Measurements from ENCODE around the gene CCL22.

DNA sequence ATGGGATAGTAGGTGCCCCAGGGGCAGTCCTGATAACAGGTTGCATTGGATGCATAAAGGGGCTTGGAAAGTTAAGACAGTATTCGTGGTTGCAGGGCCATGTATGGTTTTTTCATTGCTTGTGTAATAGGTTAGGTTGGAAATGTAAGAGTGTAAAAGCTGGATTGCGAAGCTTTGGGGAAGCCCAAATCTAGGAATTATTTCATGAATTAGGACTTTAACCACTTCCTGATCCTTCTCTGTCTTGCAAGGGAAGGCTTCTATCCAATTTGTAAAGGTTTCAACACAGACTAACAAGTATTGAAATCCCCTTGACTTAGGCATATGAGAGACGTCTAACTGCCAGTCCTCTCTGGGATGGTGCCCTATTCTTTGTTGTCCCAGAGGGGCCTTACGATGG is 38.2 kb downstream of the CCL22 start:
- TF ChIP-seq, protein P1, sequence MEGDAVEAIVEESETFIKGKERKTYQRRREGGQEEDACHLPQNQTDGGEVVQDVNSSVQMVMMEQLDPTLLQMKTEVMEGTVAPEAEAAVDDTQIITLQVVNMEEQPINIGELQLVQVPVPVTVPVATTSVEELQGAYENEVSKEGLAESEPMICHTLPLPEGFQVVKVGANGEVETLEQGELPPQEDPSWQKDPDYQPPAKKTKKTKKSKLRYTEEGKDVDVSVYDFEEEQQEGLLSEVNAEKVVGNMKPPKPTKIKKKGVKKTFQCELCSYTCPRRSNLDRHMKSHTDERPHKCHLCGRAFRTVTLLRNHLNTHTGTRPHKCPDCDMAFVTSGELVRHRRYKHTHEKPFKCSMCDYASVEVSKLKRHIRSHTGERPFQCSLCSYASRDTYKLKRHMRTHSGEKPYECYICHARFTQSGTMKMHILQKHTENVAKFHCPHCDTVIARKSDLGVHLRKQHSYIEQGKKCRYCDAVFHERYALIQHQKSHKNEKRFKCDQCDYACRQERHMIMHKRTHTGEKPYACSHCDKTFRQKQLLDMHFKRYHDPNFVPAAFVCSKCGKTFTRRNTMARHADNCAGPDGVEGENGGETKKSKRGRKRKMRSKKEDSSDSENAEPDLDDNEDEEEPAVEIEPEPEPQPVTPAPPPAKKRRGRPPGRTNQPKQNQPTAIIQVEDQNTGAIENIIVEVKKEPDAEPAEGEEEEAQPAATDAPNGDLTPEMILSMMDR (IDR thresholded peaks at IDR 0.05; ENCODE audit: low read length): no peak
- no peak for TF ChIP-seq EZH2phosphoT487 (IDR thresholded peaks at IDR 0.05; ENCODE audit: low read length)

All from MM.1S (cell line).